ENCODE measurements around the gene SLC30A2.

Gene SLC30A2, protein sequence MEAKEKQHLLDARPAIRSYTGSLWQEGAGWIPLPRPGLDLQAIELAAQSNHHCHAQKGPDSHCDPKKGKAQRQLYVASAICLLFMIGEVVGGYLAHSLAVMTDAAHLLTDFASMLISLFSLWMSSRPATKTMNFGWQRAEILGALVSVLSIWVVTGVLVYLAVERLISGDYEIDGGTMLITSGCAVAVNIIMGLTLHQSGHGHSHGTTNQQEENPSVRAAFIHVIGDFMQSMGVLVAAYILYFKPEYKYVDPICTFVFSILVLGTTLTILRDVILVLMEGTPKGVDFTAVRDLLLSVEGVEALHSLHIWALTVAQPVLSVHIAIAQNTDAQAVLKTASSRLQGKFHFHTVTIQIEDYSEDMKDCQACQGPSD

DNA sequence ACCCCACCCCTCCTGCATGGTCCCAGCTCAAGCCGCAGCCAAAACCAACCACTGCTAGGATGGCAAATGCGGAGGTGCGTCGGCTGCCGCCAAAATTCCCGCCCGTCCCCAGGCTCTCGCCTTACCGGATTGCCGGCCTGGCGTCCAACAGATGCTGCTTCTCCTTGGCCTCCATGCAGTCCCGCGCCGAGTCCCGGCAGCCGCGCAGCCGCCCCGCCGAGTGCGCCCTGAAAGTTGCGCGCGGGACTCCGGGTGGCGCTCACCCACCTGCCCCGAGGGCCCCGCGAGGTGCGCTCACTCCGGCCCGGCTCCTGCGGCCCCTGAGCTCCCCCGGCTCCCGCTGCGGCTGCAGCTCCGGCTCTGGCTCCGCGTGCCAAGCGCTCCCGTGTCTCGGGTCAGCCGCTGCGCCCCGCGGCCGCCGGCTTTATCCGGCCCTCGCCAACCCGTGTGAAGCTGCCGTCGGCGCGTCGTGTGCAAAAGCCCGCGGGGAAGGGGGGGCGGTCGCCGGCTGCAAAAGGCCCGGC is at the start of gene SLC30A2:
SLC30A2 (minus strand) TSS at position 397 of the 524 bp plus-strand sequence; CDS start at position 175, 222 bp downstream.
- no peak for DNase-seq

DNA sequence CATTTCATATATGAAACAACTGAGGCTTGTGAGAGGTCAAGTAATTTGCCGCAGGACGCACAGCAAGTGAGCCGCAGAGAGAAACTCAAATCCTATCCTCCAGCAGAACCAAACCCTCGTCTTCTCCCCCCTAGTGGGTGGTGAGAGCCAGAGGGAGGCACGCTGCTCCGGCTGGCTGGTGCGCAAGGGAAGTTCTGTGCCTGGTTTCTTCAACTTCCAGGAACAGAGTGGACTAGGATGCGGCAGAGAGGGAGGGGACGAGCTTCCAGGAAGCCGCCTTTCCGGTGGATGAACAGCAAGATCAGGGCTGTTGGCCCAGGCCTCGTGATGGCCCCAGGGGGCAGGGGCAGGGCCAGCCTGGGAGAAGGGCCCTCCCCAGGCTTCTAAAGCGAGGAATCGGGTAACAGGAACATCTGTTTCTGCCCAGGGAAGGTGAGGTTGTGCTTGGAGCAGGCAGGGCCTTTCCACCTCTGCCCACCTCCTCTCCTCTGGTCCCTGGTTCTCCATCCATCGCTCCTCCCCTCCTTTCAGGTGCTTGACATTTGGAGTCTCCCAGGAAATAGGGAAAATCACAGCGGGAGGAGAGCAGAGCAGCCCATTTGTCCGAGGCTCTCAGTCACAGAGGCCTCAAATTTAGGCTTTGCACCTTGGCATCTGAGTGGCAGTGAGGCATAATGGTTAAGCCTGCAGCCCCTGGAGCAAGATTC is 48.9 kb upstream of the SLC30A2 start:
- peak; percentile 24 for DNase-seq

DNA sequence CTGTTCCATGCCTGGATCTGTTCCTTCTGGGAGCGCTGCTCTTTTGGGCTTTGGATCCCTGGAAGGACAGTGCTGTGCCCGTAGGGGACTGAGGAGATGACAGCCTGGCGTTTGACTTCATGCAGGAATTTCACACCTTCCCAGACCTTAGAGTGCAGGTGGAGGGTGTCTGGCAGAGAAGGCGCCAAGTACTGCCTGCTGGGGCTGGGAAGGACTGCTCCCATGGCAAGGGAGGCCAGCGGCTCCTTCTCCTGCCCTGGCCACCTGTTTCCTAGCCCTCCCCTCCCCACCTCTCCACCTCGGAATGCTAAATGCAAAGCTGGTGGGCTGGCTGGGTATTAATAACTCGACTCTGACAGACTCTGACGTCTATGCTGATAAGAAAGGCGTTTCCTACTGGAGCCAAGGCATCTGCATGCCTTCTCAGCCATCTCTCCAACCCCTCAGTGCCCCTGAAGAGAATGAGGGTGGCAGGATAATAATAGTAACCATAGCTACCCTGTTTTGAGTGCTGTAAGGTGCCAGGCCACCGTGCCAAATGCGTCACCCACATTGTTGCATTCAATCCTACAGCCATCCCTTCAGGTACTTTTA is 48.3 kb upstream of the SLC30A2 start:
- peak; percentile 3 for DNase-seq

DNA sequence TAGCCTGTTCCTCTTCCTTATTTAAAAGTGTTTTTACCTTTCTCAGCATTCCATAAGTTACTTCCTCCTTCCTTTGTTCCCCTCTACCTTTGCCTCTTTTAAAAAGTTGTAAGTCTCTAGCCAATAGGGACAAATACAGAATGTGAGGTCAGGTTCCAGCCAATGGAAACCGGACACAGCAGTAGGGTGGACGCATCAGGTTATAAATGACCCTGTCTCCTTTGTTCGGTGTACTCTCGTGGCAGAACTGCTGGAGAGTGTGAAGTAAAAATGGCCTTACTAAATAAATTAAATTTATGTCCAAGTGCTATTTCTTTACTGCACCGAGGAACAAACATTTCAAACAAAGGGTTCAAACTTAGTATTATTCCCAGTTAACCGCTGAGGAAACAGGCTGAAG is 47.7 kb upstream of the SLC30A2 start:
- peak; percentile 6 for DNase-seq

DNA sequence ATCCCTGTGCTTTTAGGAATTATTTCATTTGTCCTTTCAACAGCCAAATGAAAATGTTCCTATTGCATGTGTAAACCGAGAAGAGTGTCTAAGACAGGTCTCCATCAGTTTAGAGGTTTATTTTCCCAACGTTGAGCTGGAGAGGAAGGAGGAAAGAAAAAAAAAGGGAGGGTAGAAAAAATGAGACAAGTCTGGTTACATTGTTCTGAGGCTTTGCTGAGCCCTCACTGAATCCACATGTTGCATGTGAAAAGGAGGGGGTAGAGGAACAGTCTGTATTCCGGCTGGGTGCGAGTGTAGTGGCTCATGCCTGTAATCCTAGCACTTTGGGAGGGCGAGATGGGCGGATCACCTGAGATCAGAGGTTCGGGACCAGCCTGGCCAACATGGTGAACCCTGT is 46.5 kb upstream of the SLC30A2 start:
- DNase-seq: no peak

DNA sequence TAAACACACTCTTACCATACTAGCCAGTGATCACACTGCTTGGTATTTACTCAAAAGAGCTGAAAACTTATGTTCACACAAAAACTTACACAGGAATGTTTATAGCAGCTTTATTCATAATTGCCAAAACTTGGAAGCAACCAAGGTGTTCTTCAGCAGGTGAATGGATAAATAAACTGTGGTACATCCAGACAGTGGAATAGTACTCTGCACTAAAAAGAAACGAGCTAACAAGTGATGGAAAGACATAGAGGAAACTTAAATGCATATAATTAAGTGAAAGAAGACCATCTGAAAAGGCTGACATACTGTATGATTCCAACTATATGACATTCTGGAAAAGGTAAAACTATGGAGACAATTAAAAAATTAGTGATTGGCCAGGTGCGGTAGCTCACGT is 45.0 kb upstream of the SLC30A2 start:
- no peak for DNase-seq

DNA sequence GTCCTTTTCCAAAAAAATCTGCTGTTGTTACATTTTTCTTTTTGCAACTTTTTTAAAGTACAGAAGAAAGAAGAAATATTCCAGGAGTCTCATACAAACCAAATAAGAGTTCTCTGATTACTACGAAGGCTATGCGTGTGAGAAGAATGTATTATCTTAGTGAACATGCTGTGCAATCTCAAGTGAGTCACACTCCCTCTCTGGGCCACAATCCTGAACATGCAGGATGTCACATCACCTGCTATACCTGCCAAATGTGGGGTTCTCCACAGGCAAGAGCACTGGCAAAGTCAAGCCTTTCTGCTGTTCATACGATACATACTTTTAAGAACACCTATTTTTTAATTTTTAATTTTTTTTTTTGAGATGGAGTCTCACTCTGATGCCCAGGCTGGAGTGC is 43.2 kb upstream of the SLC30A2 start:
- no peak for DNase-seq

DNA sequence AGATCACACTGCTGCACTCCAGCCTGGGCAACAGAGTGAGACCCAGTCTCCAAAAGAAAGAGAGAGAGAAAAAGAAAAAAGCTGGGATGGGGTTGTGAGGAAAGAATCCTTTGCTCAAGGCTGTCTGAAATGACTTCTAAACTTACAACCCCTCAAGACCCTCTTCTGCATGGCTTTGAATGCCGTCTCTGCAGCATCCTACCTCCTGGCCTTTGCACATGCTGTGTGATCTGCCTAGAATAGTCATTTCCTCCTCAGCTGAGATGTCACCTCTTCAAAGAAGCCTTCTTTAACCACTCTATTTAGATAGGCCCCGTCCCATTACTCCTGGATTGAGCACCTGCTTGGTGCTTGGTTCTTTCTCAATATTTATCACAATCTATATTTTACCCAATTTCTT is 38.9 kb upstream of the SLC30A2 start:
- no peak for DNase-seq

DNA sequence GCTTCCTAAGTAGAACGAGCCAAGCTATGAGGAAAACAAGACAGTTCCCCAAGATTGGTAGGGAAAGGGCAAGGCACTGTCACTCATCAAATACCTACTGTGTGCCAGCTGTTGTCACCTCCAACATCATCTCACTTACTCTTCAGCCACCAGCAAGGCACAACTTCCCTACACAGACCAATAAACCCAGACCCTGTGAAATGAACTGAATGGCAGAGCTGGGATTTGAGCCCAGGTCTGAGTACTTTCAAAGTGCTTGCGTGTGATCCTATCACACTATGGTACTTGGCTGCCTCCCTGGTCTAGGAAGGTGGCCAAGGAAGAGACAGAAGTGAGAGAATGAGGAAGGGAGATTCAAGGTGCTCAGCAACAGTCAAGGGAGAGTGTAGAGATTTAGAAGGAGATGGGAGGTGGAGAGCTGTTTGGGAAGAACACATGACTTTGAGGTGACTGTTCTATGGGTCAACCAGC is 38.2 kb upstream of the SLC30A2 start:
- DNase-seq: no peak

DNA sequence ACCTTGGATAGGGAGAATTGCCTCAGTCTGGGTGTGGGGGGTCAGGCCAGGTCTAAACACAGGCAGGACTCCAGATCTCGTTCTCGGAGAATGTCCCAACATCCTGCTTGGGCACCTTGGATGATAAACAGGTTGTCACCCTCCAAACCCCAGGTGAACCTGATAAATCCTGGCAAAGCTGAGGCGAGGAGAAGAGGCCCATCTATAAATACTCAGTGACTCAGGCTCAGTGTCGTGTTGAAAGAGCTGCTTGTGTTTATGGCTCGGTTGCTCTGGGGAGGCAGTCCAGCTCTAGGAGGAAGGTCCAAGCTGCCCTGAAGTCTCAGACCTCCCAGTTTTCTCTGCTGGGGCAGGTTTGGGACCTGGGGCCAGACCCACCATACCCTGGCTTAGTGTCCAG is 37.3 kb upstream of the SLC30A2 start:
- DNase-seq: no peak

DNA sequence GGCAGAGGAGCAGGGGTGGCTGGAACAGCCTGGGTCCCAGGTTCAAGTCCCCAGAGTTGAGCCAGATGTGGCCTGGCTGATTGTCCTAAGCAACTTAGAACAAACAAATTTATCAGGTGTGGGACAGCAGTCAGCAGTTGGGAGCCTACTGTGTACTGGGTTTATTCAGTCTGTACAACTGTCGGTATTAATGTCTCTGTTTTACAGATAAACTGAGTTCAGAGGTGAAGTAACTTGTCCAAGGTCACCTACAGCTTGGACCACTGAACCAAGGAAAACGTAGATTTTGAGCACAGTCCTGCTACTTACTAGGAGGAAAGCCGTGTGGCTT is 36.1 kb upstream of the SLC30A2 start:
- no peak for DNase-seq

DNA sequence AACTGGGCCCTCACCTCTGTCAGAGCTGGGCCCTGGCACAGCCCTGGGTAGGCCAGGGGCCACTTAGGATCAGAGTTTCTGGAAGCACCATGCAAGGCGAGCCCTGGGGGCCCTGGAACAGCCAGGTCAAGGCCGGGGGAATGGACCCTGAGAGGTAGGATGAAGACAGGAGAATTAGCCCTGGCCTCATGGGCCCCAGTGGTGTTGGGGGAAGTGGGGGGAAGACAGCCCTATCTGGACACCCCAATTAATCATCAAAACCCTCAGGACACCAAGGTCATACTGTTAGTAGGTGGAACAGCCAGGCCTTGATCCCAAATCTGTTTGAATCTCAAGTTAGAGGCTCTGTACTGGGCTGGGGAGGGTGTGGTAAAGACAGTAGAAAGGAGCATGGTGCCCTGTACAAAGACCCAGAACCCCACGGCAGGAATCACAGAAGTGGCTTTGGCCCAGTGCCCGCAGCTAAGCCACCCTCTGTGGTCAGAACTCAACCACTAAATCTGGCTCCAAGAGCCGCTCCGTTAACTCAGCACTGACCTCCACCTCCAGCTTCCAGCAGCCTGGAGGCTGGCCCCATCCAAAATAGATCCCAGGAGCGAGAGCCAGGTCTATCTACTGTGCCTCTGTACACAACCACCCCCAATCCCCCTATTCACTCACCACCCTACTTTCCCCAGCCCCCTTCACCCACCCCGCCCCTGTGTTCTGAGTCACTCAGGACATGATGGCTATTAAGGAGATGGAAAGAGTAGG is 35.5 kb upstream of the SLC30A2 start:
- DNase-seq: no peak

DNA sequence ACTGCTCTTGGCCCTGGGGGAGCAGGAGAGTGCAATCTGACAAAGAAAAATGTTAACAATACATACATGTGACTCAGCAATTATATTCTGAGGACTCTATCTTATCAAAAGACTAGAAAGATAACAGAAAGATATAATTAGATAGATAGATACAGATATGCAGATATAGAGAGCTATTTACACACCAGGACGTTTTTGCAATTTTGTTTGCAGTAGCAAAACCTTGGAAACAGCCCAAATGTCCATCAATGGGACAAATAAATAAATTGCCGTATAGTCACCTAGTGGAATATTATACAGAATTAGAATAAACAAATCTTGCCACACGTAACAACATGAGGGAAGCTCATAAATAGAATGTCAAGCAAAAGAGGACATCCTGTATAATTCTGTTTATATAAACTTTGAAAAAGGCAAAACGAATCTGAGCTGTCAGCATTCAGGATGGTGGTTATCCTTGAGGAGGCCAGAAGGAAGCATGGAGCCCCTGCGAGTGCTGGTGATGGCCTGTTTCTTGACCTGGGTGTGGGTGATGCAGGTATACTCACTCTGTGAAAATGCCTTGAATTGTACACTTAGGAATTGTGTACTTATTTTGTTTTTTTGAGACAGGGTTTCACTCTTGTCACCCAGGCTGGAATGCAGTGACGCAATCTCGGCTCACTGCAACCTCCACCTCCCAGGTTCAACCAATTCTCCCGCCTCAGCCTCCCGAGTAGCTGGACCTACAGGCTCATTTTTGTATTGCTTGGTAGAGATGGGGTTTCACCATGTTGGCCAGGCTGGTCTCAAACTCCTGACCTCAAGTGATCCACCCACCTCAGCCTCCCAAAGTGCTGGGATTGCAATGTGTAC is 34.3 kb upstream of the SLC30A2 start:
- no peak for DNase-seq

DNA sequence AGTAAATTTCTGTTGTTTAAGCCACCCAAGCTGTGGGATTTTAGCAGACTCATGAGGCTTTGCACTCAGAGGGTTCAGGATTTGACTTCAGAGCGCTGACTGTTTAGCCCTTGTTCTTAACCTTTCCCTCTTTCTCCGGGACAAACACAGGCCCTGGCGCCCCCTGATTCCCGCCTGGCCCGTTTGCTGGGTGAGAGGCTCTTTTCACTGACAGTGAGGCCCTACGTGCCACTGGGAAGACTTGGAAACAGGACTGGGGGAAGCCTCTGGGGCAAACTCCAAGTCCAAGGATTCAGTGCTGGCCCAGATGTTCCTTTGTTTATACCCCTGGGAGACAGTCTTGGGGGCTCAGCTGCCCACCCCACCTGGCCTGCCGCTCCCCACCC is 33.3 kb upstream of the SLC30A2 start:
- no peak for DNase-seq

DNA sequence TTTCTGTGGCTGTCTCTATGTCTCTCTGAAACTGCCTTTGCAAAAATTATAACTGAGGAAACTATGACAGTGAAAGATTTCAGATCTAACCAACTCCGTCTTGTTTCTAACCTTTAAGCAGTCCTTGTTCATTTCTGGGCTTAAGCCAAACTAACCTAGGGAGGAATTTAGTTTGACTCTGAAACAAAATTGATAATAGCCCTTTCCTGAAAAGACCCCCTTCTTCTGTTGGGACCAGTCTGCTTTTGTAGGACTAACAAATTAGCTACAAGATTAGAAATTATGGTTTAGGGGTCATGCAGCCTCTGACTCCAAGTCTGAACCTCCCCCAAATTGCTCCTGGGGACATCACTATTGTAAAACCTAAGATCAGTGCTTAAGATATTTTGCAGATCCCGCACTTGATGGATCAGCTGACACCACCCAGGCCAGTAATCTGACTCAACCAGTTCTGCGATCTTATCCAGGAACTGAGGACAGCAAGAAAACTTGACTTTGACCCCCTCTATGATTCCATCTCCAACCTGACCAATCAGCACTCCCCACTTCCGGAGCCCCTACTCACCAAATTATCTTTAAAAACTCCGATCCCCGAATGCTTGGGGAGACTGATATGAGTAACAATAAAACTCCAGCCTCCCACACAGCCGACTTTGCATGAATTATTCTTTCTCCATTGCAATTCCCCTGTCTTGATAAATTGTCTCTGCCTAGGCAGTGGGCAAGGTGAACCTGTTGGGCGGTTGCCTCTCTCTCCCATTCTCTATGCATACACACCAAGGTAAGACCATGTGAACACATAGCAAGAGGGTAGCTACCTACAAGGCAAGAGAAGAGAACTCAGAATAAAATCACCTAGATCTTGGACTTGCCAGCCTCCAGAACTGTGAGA is 32.6 kb upstream of the SLC30A2 start:
- DNase-seq: no peak

DNA sequence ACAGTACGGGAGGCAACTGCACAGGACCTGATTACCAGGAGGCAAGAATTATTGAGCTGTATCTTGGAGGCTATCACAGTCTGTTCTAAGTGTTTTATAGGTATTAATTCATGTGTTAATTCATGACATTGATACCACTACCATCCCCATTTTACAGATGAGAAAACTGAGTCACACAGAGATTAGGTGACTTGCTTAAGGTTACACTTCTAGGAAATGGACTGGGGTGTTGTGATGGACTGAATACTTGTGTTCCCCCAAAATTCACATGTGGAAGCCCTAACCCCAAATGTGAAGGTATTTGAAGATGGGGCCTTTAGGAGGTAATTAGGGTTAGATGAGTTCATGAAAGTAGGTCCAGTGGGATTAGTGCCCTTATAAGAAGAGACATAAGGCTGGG is 31.6 kb upstream of the SLC30A2 start:
- no peak for DNase-seq

DNA sequence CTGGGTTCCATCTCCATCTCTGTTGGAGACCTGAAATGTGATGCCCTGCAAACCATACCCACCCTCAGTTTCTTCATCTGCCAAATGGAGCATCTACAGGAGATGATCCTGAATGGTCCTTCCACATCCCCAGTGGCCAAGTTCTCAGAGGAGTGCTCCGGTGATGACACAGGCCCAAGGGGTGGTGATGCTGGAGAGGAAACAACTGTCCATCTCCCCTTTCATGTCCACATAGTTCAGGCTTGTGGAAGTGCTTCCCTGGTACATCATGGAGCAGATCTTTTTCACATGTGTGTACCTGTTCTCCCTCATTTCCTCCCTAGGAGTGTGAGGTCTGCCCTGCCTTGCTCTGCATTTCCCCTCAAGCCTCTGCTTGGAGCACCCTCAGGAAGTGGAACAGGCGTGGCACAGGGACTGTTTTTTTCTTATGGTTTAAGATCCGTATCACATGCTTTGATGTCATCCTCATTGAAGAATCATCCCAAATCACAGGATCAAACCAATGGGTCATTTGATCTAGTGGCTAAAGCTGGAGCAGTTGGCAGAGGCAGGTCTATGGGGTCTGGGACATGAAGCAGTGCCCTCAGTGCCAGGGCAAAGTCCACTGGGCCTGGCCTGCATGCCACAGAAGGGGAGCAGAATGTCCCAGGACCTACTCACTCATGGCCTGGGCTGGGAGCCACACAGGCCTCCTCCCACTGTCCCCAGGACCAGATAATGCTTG is 29.7 kb upstream of the SLC30A2 start:
- DNase-seq: no peak

DNA sequence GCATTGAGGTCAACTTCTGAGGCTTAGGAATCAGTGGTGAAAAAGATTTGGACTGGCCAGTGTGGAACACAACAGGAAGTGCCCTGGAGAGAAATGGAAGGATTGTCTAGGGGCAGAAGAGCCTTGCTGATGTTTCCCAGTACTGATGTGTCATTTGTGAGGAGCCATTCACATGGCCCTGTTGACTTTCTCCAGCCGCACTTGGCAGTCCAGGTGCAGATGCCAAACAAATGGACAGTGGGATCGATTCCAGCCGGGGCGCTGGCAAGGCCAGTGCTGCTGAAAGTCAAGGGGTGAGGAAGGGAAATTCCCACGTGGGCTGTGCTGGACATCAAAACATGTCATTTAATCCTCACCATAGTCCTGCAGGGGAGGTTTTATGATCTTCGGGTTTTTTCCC is 26.4 kb upstream of the SLC30A2 start:
- DNase-seq: no peak

DNA sequence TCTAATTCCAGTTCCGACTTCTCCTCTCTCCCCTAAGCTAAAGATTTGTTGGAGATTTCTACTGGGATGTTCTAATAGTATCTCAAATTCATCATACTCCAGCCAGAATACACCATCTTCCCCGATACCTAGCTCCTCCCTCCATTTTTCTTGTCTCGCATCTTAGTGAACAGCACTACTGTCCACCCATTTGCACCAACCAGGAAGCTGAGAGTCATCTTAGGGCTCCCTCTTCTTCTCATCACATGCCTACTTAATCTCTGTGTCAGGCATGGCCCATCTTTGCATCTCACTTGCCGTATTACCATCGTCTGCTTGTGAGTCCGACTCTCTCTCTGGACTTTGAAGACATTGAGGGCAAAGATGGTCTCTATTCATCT is 25.0 kb upstream of the SLC30A2 start:
- no peak for DNase-seq

DNA sequence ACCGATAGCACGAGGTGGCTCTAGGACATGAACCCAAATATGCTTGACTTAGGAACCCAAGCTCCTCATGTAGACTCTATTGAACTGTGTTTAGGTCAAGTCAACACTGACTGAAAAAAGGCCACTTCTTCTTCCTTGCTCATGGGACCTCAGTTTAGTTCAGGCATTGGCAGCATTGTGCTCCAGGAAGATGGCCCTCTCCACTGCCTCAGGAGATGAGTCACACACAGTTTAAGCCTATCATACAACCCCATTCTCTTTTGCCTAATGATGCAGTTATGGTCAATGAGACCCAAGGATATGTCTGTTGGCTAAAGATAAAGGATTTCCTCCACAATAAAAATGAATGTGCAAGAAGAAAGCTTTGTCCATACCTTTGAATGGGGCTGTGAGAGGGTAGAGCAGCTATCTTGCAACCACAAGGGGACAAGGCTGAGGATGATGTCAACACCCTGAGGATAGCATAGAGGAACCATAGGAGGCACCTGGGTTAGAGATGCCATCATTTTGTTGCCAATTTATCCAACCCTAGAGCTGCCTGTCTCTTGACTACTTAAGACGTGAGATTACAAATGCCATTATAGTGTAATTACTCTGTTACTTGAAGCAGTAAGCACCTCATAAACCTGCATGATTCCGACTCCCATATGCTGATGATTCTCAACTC is 24.5 kb upstream of the SLC30A2 start:
- DNase-seq: no peak
